Astrocyte of the cerebellum (primary cell): ENCODE data around the gene ATRNL1.

Experiments used
- DNase-seq: peaks from one replicate; pipeline ENCODE4 v3.0.0-alpha.2; 2011; ENCODE audit warnings: low read depth
- H3K4me3 ChIP-seq: 2 replicates; pipeline ENCODE4 v1.5.1; 2011; ENCODE audit warnings: mild to moderate bottlenecking, low read depth, low read length, moderate library complexity
- in situ Hi-C: cut with HindIII; loops from 2 replicates; pipeline ENCODE4 v1.10.0; 2017; ENCODE audit warnings: low sequenced_read_pairs
- TF ChIP-seq, protein P1 (sequence below): IDR thresholded peaks from 2 replicates; pipeline ENCODE4 v1.5.1; 2012; ENCODE audit warnings: low read length, low read depth, moderate library complexity, mild to moderate bottlenecking; ENCODE audit errors: missing control alignments

Gene ATRNL1

DNA sequence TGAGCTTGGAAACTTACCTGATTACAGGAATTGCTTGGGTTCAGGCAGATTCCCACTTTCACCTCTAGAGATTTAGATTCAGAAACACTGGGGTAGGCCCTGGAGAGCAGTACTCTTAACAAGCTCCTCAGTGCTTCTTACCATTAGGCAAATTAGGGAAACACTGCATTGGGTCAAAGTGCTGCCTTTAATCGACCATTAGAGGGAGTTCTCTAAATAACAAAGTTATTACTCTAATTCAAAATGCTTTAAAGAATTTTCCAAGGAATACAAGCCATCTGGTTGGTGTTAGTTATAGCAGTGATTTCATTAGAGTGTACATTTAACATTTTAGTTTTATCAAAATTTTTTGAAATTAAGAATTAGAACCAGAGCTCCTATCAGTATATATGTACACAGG lies 855.3 kb downstream of the ATRNL1 start:
- in situ Hi-C loops, result loop anchor here (10.0 kb wide), 1 partner anchor 316 kb away; no protein-coding TSS in a partner anchor
- no peak overlapping the region for H3K4me3 ChIP-seq
- DNase-seq, result peak; percentile 36
- TF ChIP-seq, protein P1, sequence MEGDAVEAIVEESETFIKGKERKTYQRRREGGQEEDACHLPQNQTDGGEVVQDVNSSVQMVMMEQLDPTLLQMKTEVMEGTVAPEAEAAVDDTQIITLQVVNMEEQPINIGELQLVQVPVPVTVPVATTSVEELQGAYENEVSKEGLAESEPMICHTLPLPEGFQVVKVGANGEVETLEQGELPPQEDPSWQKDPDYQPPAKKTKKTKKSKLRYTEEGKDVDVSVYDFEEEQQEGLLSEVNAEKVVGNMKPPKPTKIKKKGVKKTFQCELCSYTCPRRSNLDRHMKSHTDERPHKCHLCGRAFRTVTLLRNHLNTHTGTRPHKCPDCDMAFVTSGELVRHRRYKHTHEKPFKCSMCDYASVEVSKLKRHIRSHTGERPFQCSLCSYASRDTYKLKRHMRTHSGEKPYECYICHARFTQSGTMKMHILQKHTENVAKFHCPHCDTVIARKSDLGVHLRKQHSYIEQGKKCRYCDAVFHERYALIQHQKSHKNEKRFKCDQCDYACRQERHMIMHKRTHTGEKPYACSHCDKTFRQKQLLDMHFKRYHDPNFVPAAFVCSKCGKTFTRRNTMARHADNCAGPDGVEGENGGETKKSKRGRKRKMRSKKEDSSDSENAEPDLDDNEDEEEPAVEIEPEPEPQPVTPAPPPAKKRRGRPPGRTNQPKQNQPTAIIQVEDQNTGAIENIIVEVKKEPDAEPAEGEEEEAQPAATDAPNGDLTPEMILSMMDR, result peak; percentile 56

DNA sequence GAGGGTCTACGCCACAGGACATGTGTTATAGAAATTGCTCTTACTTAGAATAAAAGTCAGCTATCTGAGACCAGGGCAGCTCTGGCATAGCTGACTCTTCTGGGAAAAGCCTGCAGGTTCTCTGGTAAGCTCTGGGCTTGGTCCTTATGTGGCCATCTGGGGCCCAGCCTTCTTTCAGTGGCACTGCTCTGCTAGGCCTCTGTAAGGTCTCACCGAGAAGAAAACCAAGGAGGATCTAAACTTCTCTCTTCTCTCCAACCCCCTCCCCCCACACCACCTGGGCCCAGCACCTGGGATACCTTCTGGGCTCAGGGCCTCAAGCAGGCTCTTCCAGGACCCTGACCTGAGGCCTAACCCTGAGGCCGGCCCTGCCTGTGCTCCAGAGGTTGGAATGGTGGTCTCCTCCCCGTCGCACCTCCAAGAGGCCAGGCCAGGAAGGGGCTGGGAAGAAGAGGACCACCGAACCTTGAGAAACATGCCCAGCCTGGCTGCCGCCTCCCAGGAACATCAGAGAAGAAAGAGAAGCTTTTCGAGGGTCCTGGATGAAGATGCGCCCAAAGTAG lies 856.2 kb downstream of the ATRNL1 start:
- DNase-seq, result no peak
- H3K4me3 ChIP-seq, result no peak overlapping the region
- TF ChIP-seq, protein P1, result no peak
- in situ Hi-C loops, result loop anchor here (10.0 kb wide), 1 partner anchor 315 kb away; no protein-coding TSS in a partner anchor

DNA sequence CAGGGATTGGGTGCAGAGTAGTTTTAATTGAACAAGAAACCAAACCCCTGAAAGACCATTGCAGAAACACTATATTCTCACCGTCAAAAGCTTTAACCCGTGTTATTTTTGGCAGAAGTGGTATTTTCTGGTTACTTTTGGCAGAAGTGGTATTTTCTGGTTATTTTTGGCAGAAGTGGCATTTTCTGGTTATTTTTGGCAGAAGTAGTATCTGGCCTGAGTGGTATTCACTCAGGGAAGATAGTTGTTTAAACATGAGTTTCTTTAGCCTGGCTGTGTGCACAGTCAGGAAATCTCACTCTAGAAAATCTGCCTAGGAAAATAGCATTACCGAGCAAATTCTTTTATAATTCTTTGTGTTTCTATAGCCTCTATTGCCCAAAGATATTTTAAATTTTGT lies 857.2 kb downstream of the ATRNL1 start:
- TF ChIP-seq, protein P1, result no peak
- peak; percentile 82 for DNase-seq
- in situ Hi-C loops, result no loop called here
- no peak overlapping the region for H3K4me3 ChIP-seq

DNA sequence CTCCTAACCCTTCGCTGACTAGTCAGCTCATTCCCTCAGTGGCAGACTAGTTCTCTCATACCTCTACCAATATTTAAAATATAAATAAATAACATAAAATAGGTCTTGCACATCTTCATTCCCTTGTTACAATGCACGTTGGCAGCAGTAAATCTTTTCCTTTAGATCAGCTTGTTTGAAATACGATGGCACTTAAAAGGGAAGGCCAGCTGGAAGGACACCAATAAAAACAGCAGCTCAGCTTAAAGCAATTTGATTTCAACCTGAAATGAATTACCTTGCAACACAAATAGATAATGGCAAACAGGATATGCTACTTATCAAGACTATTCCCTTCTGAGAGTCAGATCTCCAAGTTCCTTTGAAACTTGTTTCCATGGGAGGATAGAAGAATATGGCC lies 858.1 kb downstream of the ATRNL1 start:
- TF ChIP-seq, protein P1, result no peak
- in situ Hi-C loops, result no loop called here

DNA sequence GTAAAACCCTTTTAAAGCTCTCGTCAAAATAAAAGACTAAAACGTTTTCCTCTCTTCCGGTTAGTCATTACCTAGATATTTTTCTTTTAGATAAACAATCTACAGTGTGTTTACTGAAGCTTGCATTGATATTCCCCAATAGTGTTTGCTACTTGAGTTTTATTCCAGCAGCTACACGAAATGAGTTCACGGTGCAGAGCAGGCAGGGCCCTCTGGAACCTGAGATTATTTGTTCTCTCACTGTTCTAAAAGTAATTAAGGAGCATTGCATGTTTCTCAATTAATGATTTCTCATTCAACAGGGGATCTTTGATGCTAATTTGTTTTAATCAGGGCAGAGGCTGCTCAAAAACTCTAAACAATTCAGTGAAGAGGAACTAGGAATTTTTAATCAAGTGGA lies 860.1 kb downstream of the ATRNL1 start:
- H3K4me3 ChIP-seq, result no peak overlapping the region
- DNase-seq, result no peak
- in situ Hi-C loops, result no loop called here
- TF ChIP-seq, protein P1, result no peak

More for the DNA sequence above, 858.1 kb downstream of the ATRNL1 start:
- no peak for DNase-seq
- no peak overlapping the region for H3K4me3 ChIP-seq

DNA sequence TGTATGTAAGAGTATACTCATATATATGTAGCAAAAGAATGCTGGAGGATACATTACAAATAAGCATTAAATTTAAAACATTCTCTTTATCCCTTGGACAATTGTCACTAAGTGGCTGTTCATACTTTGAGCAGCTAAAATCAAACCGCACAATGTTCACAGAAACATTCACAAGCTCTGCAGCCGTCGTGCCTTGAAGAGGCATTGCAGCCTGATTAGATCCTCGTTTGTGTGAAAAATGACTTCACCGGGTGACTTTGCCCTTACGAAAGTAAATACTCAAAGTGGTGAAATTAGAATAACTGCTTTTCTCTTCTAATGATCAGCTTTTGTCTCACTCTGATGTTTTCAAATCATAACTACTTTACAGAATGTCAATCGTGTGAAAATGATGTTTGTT lies 860.8 kb downstream of the ATRNL1 start:
- TF ChIP-seq, protein P1, result no peak
- in situ Hi-C loops, result no loop called here
- DNase-seq, result no peak
- no peak overlapping the region for H3K4me3 ChIP-seq
